GM19025 (cell line): ENCODE data around the gene TANC1.
"Not testable (repeated sequence)": the region's sequence is repeated elsewhere in the genome, so short reads cannot be mapped to it uniquely, and the experiment has no call there.

Experiments
- ATAC-seq: cut with Tn5 transposase; IDR thresholded peaks from one replicate; pipeline ENCODE4 v1.9.1; 2021; ENCODE audit warnings: mild to moderate bottlenecking, low read depth, moderate library complexity; ENCODE audit not compliant: unreplicated experiment

TANC1 gene

DNA sequence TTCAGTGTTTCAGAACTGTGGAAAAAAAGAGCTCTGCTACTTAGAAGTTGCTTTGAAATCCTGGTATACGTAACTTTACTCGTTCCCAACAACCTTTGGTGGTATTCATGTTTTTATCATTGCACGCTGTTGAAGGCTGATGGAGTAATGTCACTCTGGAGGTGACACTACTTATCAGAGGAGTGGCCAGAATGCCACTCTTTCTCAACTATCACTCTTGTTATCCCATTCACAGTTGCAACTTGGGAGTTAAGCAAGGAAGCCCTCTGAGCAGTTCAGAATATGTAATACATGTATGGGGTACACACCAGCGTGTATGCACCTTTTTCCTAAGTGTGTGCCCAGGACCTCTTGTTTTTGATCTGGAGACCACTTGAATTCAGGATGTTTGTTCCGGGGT lies 53.6 kb downstream of the TANC1 start:
- ATAC-seq, result no peak

DNA sequence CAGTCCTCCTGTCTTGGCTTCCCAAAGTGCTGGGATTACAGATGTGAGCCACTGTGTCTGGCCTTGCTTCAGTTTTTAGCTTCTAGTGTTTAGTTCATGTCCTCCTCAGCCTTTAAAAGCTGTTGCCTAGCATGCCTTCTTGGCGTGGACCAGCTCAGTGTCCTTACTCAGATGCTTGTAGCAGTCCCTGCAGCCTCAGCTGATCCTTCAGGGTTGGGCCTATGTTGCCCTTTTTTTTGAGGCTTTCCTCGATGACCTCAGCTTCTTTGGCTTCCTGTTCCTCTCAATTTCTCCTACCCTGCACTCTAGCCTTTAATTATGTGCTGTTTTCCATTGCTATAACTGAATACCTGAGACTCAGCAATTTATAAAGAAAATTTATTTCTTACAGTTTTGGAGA lies 57.7 kb downstream of the TANC1 start:
- ATAC-seq, result no peak

DNA sequence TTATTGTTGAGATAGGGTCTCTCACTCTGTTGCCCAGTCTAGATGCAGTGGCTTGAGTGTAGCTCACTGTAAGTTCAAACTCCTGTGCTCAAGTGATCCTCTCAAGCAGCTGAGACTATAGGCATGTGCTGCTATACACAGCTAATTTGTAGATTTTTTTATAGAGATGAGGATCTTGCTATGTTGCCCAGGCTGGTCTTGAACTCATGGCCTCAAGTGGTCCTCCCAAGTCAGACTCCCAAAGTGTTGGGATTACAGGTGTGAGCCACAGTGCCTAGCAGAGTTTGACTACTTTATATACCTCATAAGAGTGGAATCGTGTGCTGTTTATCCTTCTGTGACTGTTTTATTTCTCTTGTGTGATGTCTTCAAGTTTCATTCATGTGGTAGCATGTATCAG lies 60.3 kb downstream of the TANC1 start:
- ATAC-seq, result no peak

DNA sequence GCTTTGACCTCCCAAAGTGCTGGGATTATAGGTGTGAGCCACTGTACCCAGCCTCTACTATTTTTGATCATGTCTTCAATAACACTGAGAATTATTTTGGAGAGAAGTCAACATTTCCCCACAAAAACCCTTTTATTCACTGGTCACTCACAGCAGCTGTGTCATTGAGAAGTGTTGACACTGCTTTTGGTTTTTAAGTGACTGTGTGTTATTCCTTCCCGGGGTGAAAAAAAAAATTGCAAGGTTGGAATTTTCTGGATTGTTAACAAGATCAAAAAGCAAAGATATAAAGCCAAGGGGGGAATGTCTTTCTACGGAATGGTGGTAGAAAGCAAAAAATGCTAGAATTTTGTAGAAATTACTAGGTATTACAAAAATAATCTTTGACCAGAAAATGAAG lies 61.5 kb downstream of the TANC1 start:
- ATAC-seq, result no peak

DNA sequence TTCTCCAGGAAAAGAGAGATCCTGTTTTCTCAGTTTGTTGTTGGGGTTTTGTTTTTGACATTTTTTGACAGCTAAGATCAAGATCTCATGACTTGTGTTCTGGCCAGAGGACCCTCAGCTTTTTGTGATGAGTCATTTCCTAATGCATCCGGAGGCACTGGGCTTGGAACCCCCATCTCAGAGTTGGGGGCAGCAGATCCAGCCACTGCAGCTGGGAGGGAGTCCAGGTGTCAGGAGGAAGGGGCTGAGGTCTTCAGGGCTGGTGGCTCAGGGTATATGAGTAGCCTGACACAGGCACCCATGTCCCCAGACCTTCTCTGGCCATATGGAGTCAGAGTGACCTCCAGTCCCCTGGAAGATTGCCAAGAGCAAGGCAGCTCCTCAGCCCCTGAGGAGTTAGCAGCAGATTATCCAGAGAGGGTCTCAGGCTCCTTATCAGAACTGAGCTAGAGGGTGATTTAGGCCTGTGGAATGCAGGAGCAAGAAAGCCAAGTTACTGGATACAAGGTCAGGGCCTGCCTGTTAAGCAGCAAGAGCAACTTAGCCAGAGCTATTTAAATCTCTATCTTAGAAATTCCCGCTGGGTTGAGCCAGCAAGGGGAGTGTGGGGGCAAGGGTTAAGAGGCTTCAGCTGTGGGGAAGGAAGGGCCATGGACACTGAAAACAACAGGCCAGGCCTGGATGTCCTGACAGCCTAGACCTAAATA lies 62.4 kb downstream of the TANC1 start:
- no peak for ATAC-seq

DNA sequence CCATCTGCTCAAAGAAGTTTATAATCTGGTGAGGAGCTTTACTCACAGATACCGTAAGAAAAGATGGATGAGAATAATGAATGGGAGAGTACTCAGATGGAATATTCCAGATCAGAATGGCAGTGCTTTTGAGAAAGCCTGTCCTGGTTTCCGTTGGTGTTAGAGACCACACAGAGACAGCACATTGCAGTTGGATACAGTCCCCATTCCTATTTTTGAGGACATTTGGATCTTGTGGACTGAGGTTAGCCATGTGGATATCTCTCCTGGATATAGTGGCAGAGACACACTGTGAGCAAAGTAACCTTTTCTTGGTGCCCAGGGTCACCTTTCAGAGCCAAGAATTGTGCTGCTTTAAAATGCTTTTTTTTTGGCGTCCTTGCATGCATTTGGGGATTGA lies 63.7 kb downstream of the TANC1 start:
- ATAC-seq, result no peak

DNA sequence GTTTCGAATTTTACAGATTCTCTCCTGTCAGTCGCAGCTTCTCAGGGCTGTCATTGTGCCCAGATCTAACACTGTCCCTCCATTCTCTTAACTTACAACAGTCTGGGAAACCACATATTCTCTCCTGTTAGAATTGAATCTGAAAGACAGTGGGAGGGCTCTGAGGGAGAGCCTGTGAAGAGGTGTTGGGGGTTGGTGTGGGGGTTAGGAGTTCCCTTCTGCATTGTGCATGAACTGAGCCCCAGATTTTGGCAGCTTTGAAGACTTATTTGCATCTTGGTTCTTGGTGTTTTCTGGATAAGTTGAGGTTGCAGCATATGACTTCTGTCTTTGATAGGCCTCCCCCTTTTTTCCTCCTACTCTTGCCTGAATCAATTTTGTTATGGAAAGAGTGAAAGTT lies 64.1 kb downstream of the TANC1 start:
- no peak for ATAC-seq

DNA sequence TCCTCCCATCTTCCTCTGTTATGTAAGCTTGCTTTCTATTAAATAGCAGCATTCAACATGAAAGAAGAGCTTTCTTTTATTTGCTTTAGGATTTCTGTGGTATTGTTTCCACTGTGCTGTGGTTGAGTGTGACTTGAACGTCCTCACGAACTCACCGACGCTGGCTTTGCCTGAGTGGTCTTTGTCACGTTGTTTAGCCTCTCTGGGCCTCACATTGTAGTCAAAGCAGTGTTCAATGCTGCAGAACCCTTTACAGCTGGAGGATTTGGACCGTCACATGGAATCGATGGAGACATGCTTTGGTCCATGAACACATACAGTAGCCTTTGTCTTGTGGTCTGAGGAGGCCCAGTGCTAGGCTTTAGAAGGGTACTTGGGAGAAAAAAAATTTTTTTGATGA lies 66.3 kb downstream of the TANC1 start:
- no peak for ATAC-seq

DNA sequence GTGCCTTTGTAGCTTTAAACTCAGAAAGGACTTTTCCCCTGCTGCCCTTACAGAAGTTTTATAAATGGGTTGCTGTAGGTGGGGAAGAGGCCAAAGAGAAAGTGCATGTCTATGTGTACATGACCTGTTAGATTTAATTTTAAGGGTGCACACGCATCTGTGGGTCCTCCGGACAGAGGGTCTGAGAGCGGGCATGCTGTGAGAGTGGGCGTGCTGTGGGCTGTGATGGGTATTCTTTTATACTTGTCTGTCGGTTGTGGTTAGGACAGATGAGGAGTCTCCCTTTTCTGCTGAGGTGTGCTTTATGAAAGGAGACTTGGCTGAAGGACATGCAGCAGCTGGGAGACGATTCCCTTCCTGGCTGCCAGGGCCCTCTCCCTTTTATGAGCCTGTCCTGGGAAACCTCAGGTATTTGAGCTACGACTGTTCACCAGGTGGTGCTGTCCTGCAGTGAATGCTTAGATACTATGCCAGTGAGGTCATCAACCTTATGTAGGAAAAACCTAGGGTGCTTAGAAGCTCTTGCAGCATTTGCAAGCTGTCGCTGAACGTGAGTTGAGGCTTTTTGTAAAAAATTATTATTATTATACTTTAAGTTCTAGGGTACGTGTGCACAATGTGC lies 67.5 kb downstream of the TANC1 start:
- no peak for ATAC-seq

DNA sequence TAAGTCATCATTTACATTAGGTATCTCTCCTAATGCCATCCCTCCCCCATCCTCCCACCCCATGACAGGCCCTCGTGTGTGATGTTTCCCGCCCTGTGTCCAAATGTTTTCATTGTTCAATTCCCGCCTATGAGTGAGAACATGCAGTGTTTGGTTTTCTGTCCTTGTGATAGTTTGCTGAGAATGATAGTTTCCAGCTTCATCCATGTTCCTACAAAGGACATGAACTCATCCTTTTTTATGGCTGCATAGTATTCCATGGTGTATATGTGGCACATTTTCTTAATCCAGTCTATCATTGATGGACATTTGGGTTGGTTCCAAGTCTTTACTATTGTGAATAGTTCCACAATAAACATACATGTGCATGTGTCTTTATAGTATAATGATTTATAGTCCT lies 68.0 kb downstream of the TANC1 start:
- ATAC-seq, result not testable (repeated sequence)

DNA sequence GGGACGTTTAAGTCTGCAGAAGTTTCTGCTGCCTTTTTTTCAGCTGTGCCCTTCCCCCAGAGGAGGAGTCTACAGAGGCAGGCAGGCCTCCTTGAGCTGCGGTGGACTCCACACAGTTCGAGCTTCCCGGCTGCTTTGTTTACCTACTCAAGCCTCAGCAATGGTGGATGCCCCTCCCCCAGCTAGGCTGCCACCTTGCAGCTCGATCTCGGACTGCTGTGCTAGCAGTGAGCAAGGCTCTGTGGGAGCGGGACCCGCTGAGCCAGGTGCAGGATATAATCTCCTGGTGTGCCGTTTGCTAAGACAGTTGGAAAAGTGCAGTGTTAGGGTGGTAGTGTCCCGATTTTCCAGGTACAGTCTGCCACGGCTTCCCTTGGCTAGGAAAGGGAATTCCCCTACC lies 72.9 kb downstream of the TANC1 start:
- not testable (repeated sequence) for ATAC-seq

DNA sequence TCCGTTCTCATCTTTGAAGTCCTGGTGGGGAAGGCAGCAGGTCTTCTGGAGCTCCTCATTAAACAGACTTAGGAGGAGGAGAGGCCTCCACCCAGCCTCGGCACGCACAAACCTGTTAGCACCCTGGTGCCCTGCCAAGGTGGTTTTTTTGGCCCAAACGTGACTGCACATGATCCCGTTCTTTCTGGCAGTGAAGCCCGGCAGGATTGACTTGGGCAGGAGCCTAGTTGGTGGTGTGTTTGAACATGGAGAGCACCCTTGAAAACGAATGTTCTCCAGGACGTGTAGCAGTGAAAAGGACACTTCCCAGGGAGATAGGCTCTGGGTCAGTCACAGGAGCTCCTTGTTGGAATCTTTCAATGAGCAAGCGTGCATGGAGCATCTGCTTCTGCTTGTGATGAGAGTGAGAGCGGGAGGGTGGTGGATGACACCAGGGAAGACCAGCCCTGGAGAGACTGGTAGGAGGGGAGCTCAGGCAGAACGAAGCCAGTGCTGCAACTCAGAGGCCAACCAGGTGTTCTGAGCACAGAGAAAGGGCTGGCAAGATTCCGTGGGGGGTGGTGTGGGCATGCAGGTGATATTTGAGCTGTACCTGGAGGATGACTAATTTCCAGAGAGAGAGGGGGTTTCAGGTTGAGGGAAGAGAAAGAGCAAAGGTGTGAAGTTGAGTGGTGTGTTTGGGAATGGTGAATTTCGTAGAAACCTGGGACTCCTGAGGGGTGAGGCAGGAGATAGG lies 73.8 kb downstream of the TANC1 start:
- no peak for ATAC-seq

DNA sequence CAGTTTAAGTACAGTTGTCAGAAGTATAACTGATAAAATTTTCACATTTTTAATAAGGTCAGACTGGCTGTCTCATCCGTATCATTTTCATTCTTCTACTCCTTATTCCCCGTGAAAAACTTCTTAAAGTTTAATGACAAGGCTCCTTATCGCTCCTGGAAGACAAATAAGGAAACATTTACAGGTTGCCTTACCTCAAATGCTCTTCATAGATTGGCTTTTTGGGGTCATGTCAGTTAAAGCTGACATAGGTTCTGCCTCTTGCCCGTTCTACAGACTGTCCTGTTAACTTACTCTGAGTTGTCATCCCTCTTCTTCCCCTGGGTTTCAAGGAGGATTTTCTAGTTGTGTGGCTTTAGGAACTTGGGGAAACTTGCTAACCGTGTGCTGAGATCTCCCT lies 75.3 kb downstream of the TANC1 start:
- ATAC-seq, result no peak

DNA sequence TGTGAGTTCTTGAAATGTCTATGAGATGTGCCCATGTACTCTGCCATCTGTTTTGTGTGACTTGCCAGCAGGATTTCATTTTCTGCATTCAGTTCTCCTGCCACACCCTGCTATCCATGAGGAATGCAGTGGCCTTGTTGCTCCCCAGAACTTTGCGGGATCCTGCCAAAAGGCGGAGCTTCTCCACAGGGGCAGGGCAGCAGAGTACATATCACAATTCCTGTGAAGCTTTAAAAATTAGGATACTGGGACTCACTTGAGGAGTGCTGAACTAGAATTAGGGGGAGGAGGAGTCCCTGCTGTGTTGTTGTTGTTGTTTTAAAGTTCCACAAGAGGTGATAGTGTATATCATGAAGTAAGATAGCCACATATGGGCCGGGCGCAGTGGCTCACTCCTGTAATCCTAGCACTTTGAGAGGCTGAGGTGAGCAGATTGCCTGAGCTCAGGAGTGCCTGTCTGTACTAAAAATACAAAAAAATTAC lies 76.4 kb downstream of the TANC1 start:
- no peak for ATAC-seq

DNA sequence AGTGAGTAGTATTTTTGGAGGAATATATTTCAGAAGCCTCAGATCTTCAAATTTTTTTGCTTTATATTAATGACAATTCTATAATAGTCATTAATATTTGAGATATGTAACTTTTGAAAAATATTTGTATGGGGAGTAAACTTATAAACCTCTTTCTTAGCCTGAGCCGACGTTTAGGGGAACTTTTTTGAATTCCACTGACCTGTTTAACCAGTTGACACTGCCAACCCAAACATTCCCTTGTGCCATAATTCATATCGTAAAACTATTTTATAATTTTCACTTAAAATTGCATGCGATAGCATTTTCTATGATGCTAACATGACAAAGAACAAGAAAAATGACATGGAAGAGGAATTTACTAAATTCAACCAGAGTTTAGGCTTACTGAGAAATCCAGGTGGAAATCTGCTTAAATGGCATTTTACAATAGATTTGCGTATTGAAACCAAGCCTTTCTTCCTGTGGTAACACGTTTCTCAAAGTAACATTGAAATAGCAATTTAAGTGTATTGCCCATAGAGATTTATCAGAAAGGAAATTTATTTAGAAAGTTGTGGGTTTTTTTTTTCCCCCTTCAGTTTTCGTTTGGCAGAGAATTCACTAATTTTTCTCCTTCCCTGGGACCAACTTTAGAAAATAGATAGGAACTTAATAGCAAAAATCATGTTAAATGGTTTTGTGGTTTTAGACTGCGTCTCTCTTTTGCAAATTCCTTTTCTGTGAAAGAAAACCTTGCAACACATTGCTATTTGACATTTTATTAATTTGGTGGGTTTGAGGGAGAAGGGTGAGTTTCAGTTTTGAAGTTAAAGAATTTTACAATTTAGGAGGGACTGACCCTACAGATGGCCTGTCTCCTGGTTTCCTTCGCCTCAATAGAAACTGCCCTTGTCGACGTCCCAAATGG lies 77.4 kb downstream of the TANC1 start:
- no peak for ATAC-seq

DNA sequence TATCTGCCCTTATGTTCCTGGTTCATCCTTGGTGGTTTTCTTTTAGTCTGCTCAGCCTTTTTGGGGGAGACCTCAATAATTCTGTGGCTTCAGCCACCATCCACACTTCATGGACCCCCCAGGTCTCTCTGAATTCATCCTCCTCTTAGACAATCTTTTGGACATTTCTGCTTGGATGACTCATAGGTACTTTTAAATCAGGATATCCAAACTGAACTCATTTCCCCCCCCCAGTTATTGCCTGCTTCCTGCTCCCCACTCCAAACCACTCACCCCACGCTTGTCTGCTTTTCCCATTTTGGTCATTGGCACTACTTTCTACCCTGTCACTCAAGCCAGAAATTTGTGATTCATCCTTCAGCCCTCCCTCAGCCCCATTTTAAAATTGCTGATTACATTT lies 78.5 kb downstream of the TANC1 start:
- ATAC-seq, result no peak

DNA sequence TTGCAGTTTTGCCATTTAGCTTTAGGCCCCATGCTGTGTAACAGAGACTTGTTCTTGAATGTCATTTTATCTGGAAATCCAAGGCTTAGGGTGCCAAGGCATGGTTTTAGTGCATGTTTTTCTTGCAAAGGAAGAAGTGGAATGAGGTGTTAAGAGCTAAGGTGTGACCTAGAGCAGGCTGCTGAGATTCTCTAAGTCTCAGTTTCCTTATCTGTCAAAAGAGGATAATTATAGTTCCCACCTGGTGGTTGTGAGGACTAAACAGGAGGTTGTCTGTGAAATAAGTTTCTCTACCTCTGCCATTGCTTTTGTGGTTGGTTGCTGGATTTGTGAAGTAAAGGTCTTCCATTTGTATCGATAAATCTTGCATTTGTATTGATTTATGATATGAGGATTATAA lies 82.0 kb downstream of the TANC1 start:
- ATAC-seq, result no peak

DNA sequence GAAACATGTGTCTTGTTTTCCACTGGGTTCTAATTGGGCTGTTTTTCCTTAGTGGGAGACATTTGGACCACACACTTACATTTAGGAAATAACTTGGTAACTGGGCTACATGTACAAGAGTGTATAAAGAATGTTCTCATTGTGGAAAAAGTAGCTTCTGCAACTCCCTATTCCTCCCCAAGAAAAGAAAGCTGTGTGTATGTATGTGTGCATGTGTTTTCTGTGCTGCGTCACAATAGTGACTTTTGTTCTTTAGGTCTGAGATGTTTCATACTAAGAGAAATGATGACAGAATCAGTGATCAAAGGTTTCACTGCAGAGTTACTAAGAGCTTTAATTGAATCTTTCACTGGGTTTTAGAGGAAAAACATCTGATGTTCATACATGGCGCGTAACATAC lies 82.7 kb downstream of the TANC1 start:
- no peak for ATAC-seq

DNA sequence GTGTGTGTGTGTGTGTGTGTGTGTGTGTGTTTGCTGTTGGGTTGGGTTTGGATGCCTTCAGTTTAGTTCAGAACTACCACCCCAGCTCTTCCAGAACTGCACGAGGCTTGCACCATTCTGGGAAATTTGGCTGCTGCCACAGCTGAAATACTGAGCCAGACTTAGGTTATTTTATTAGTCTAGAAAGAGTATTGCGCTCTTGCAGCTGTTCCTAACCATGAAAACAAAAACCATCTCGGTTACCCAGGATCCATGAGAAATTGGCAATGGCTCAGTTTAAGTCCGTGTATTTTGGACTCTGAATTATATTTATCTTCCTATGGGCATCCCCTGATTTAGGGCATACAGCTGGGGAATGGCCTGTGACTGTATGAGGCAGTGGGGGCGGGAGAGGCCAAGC lies 83.2 kb downstream of the TANC1 start:
- no peak for ATAC-seq

DNA sequence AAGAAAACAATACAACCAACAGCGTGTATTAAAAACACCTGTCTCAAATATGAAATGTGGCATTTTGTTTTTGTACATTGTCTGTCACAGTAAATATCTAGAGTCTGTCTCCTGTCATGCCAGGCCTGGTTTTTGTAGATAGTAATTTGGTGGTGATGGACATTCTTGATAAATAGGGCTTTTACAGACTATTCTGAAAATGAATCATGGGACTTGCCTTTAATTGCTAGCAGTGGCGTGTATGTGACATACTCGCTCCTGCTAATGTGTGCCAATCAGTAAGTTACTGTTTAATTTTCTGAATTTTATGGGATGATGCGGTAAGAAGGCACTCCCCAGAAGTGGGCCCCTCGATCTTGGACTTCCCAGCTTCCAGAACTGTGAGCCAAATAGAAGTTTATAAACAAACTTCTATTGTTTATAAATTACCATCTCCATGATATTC lies 83.7 kb downstream of the TANC1 start:
- no peak for ATAC-seq
